ENCODE measurements around the gene ADAMTSL3.

GRCh38 chr15:83842281-83842680 is 188.4 kb downstream of the ADAMTSL3 start:
- TF ChIP-seq CTCF (IDR thresholded peaks at IDR 0.05; ENCODE audit: insufficient read depth, low read depth, low read length) (no peak), EZH2 (IDR thresholded peaks at IDR 0.05; ENCODE audit: insufficient read depth, low read length) (no peak)

All from astrocyte (in vitro differentiated cells and primary cell).